ENCODE results near the gene RMND1. TPM values are rescaled to one million over a fixed set of nuclear protein-coding genes. Genes with fewer than 3 reads are reported as not detected.

RMND1 gene
- total RNA-seq, 2 experiments from 2014 or later = 6.5 to 7.5 TPM

DNA sequence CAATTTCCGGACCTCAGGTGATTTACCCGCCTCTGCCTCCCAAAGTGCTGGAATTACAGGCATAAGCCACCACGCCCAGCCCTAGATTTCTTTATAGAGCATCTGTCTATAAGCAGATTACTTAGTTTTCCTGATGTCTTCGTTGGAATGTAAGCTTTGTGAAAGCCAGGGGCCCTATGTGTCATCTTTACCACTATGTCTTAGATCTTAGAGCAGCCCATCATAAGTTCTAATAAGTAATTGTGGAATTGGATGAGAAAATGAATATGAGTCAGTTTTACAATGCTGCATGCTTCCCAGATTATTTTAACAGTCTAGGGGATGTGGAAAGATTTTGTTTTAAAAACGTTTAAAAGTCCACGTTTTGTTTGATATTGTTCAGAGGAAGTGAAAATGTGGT, 51.5 kb downstream of the RMND1 start:
- no peak overlapping the region for H3K27ac ChIP-seq (ENCODE audit: low read depth in 1 of 2, low read length in 2 of 2)
- TF ChIP-seq, protein P1, sequence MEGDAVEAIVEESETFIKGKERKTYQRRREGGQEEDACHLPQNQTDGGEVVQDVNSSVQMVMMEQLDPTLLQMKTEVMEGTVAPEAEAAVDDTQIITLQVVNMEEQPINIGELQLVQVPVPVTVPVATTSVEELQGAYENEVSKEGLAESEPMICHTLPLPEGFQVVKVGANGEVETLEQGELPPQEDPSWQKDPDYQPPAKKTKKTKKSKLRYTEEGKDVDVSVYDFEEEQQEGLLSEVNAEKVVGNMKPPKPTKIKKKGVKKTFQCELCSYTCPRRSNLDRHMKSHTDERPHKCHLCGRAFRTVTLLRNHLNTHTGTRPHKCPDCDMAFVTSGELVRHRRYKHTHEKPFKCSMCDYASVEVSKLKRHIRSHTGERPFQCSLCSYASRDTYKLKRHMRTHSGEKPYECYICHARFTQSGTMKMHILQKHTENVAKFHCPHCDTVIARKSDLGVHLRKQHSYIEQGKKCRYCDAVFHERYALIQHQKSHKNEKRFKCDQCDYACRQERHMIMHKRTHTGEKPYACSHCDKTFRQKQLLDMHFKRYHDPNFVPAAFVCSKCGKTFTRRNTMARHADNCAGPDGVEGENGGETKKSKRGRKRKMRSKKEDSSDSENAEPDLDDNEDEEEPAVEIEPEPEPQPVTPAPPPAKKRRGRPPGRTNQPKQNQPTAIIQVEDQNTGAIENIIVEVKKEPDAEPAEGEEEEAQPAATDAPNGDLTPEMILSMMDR (IDR thresholded peaks at IDR 0.05) = no peak
- H3K4me1 Mint-ChIP-seq (ENCODE audit: low read depth) = peaks cover 70% of the 10 kb centered on the region
- peaks cover 19% of the 10 kb centered on the region for H3K36me3 ChIP-seq (ENCODE audit: insufficient read depth, low read length)
- no peaks in the 10 kb centered on the region for H3K9me3 ChIP-seq (ENCODE audit: control insufficient read depth in 1 of 2, insufficient read depth in 1 of 2, low read length in 2 of 2)
- peaks cover 59% of the 10 kb centered on the region for H3K36me3 Mint-ChIP-seq (ENCODE audit: low read depth)
- DNase-seq = no peak
- intact Hi-C loops (cut with DNase I, micrococcal nuclease) = loop anchor here in 1 of 2 experiments (5.0 kb wide), 1 partner anchor 48 kb away; no protein-coding TSS in a partner anchor
- no peak for ATAC-seq (ENCODE audit: poor library complexity)
- H3K27me3 ChIP-seq (ENCODE audit: control insufficient read depth in 1 of 2, insufficient read depth in 2 of 2, low read length in 2 of 2) = no peaks in the 10 kb centered on the region
- no peak overlapping the region for H3K4me3 ChIP-seq (ENCODE audit: low read length)
- H3K4me1 ChIP-seq (ENCODE audit: insufficient read depth, low read length) = peaks cover 38% of the 10 kb centered on the region
- no peaks in the 10 kb centered on the region for H3K9me3 Mint-ChIP-seq
- H3K27me3 Mint-ChIP-seq = no peaks in the 10 kb centered on the region
- peak overlapping the region; percentile 76 for H3K27ac Mint-ChIP-seq
- ChIA-PET CTCF (no interaction called here), POLR2A (interaction anchor here (1.1 kb wide), 1 partner anchor 82 kb away, joined by 3 read pairs; no protein-coding TSS in a partner anchor)
- peak overlapping the region; percentile 15 for H3K4me3 Mint-ChIP-seq

DNA sequence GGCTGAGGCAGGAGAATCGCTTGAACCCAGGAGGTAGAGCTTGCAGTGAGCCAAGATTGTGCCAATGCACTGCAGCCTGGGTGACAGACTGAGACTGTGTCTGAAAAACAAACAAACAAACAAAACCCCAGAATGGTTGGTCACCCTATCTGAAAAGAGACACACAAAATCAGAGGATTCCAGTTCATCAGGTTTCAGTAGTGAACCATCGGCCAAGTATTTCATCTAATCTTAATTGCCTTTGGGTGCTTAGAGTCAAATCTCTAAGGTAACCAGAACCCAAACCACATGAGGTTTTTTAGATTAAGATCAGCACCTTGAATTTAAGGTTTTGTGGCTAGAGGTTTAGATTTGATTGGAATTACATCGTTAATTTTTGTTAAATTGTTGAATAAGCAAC, 52.2 kb downstream of the RMND1 start:
- no peaks in the 10 kb centered on the region for H3K9me3 ChIP-seq (ENCODE audit: control insufficient read depth in 1 of 2, insufficient read depth in 1 of 2, low read length in 2 of 2)
- Mint-ChIP-seq H3K4me1 (ENCODE audit: low read depth) (peaks cover 78% of the 10 kb centered on the region), H3K27ac (peak overlapping the region; percentile 36), H3K27me3 (no peaks in the 10 kb centered on the region), H3K4me3 (no peak overlapping the region), H3K9me3 (no peaks in the 10 kb centered on the region), H3K36me3 (ENCODE audit: low read depth) (peaks cover 62% of the 10 kb centered on the region)
- DNase-seq (no peak), ATAC-seq (ENCODE audit: poor library complexity) (no peak)
- peaks cover 13% of the 10 kb centered on the region for H3K36me3 ChIP-seq (ENCODE audit: insufficient read depth, low read length)
- no peak overlapping the region for H3K27ac ChIP-seq (ENCODE audit: low read depth in 1 of 2, low read length in 2 of 2)
- TF ChIP-seq, protein P1 (IDR thresholded peaks at IDR 0.05) = no peak
- intact Hi-C loops (cut with DNase I, micrococcal nuclease) = loop anchor here (2.0 to 5.0 kb wide), 3 partner anchors 13 to 47 kb away; no protein-coding TSS in a partner anchor
- no peaks in the 10 kb centered on the region for H3K27me3 ChIP-seq (ENCODE audit: control insufficient read depth in 1 of 2, insufficient read depth in 2 of 2, low read length in 2 of 2)
- ChIA-PET CTCF (no interaction called here), POLR2A (interaction anchor here (0.9 to 1.1 kb wide), 2 partner anchors 9 to 82 kb away, joined by 3 to 4 read pairs; no protein-coding TSS in a partner anchor)
- H3K4me3 ChIP-seq (ENCODE audit: low read length) = no peak overlapping the region
- peaks cover 41% of the 10 kb centered on the region for H3K4me1 ChIP-seq (ENCODE audit: insufficient read depth, low read length)

DNA sequence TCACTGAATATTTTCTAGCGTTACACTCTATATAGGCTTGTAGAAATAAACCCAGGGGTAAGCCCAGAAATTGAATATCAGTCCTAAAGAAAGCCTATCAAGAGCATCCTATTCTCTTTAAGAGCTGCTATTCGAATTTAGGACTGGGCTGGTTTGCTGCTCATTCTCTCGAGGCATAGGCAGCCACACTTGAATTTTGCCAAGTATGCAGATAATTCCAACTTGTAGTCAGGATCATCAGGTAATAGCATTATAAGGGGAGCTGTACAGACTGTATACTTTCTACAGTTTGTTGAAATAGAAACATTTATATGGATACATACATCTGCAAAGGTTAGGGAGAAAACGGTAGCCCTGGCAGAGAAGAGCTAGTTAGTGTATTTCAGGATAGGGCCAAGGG, 58.5 kb downstream of the RMND1 start:
- intact Hi-C loops (cut with DNase I, micrococcal nuclease) = loop anchor here in 1 of 2 experiments (2.0 kb wide), 1 partner anchor 13 kb away; no protein-coding TSS in a partner anchor
- no peak for DNase-seq
- peaks cover 48% of the 10 kb centered on the region for H3K36me3 Mint-ChIP-seq (ENCODE audit: low read depth)

More for the DNA sequence above, 58.5 kb downstream of the RMND1 start:
- Histone ChIP-seq H3K27me3 (ENCODE audit: control insufficient read depth in 1 of 2, insufficient read depth in 2 of 2, low read length in 2 of 2) (no peaks in the 10 kb centered on the region), H3K36me3 (ENCODE audit: insufficient read depth, low read length) (peaks cover 8% of the 10 kb centered on the region), H3K4me3 (ENCODE audit: low read length) (no peak overlapping the region), H3K9me3 (ENCODE audit: control insufficient read depth in 1 of 2, insufficient read depth in 1 of 2, low read length in 2 of 2) (no peaks in the 10 kb centered on the region), H3K27ac (ENCODE audit: low read depth in 1 of 2, low read length in 2 of 2) (peak overlapping the region in 1 of 2 donors; percentile 30), H3K4me1 (ENCODE audit: insufficient read depth, low read length) (peaks cover 62% of the 10 kb centered on the region)
- Mint-ChIP-seq H3K27me3 (peaks cover 4% of the 10 kb centered on the region), H3K4me3 (peak overlapping the region; percentile 99), H3K27ac (peak overlapping the region; percentile 98), H3K9me3 (no peaks in the 10 kb centered on the region), H3K4me1 (ENCODE audit: low read depth) (peaks cover 78% of the 10 kb centered on the region)
- CTCF ChIA-PET = interaction anchor here (0.5 to 5.2 kb wide), 3 partner anchors 13 to 815 kb away, joined by 3 to 33 read pairs (median 4); no protein-coding TSS in a partner anchor
- POLR2A ChIA-PET = interaction anchor here (2.0 to 3.4 kb wide), 3 partner anchors 12 to 58 kb away, joined by 7 to 15 read pairs (median 15); partner anchors contain the start of gene RMND1
- no peak for ATAC-seq (ENCODE audit: poor library complexity)
- TF ChIP-seq, protein P1 (IDR thresholded peaks at IDR 0.05) = no peak
